GM10248 (cell line): ENCODE data around the gene KCNJ14.

Experiments
- CTCF ChIA-PET: fragments of 300-600 bp; sonication (Branson Sonifier 250); formaldehyde crosslinking; extraction: SDS; loops from one replicate; lab custom pipeline; 2021; ENCODE audit warnings: antibody characterized with exemption; lab: Yijun Ruan, JAX
- POLR2A ChIA-PET: fragments of 350-650 bp; sonication (Branson Sonifier 250); formaldehyde crosslinking; extraction: SDS; loops from one replicate; lab custom pipeline; 2020; ENCODE audit warnings: antibody characterized with exemption; lab: Yijun Ruan, JAX
- DNase-seq: peaks from one replicate; pipeline ENCODE4 v3.0.0; 2012; ENCODE audit errors: extremely low spot score
- TF ChIP-seq, protein P1 (sequence below): IDR thresholded peaks from 2 replicates; pipeline ENCODE4 v1.5.1; 2012; ENCODE audit warnings: mild to moderate bottlenecking, low read depth; ENCODE audit errors: extremely low read depth, missing control alignments, control extremely low read depth

The KCNJ14 gene

DNA sequence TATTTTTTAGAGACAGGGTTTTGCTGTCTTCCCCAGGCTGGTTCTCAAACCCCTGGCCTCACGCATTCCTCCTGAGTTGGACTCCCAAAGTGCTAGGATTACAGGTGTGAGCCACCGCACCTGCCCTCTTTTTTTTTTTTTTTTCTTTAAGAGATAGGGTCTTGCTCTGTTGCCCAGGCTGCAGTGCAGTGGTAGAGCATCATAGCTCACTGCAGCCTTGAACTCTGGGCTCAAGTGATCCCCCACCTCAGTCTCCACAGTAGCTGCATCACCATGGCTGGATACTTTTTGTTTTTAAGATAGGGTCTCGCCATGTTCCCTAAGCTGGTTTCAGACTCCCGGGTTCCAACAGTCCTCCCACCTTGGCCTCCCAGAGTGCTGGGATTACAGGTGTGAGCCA is 1.5 kb downstream of the KCNJ14 start:
- ChIA-PET CTCF (interaction anchor here (1.0 to 1.7 kb wide), 3 partner anchors 10 to 63 kb away, joined by 3 to 5 read pairs (median 4); partner anchors contain the start of gene GRIN2D), POLR2A (no interaction called here)
- TF ChIP-seq, protein P1, sequence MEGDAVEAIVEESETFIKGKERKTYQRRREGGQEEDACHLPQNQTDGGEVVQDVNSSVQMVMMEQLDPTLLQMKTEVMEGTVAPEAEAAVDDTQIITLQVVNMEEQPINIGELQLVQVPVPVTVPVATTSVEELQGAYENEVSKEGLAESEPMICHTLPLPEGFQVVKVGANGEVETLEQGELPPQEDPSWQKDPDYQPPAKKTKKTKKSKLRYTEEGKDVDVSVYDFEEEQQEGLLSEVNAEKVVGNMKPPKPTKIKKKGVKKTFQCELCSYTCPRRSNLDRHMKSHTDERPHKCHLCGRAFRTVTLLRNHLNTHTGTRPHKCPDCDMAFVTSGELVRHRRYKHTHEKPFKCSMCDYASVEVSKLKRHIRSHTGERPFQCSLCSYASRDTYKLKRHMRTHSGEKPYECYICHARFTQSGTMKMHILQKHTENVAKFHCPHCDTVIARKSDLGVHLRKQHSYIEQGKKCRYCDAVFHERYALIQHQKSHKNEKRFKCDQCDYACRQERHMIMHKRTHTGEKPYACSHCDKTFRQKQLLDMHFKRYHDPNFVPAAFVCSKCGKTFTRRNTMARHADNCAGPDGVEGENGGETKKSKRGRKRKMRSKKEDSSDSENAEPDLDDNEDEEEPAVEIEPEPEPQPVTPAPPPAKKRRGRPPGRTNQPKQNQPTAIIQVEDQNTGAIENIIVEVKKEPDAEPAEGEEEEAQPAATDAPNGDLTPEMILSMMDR, result no peak

DNA sequence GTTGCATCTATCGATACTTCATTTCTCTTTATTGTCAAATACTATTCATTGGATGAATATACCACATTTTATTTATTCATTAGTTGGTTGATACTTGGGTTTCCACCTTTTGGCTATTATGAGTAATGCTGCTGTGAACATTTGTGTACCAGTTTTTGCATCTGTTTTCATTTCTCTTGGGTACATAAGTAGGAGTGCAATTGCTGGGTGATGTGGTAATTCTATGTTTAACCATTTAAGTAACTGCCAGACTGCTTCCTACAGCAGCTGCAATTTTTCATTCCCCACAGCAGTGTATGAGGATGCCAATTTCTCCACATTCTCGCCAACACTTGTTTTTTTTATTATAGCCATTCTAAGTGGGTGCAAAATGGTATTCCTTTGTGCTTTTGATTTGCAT is 2.6 kb downstream of the KCNJ14 start:
- TF ChIP-seq, protein P1, result no peak
- no peak for DNase-seq
- POLR2A ChIA-PET, result no interaction called here
- CTCF ChIA-PET, result interaction anchor here (0.8 to 1.7 kb wide), 6 partner anchors 9 to 131 kb away, joined by 3 to 6 read pairs (median 4); no protein-coding TSS in a partner anchor

More for the DNA sequence above, 1.5 kb downstream of the KCNJ14 start:
- DNase-seq, result no peak

DNA sequence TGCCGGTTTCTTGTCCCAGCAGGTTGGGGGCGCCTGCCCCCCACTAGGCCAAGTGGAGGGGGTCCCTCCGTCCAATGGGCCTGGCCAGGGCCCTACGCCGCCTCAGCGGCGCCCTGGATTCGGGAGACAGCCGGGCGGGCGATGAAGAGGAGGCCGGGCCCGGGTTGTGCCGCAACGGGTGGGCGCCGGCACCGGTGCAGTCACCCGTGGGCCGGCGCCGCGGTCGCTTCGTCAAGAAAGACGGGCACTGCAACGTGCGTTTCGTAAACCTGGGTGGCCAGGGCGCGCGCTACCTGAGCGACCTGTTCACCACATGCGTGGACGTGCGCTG is 6.2 kb downstream of the KCNJ14 start:
- CTCF ChIA-PET, result no interaction called here
- DNase-seq, result no peak
- POLR2A ChIA-PET, result interaction anchor here (0.6 kb wide), 1 partner anchor 736 kb away, joined by 4 read pairs; no protein-coding TSS in a partner anchor
- TF ChIP-seq, protein P1, result no peak

DNA sequence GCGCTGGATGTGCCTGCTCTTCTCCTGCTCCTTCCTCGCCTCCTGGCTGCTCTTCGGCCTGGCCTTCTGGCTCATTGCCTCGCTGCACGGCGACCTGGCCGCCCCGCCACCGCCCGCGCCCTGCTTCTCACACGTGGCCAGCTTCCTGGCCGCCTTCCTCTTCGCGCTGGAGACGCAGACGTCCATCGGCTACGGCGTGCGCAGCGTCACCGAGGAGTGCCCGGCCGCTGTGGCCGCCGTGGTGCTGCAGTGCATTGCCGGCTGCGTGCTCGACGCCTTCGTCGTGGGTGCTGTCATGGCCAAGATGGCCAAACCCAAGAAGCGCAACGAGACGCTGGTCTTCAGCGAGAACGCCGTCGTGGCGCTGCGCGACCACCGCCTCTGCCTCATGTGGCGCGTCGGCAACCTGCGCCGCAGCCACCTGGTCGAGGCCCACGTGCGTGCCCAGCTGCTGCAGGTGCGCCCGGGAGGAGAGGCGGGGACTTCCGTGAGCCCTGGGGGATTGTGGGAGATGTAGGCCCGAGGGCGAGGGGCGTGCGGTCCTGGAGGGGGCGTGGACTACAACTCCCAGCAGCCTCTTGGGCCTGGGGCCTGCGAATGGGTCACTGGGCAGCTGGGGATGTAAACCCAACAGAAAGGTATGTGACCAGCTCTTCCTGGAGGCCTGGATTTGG is 6.7 kb downstream of the KCNJ14 start:
- ChIA-PET CTCF (interaction anchor here (1.1 to 1.2 kb wide), 2 partner anchors 11 to 28 kb away, joined by 3 to 6 read pairs; no protein-coding TSS in a partner anchor), POLR2A (interaction anchor here (0.6 kb wide), 1 partner anchor 736 kb away, joined by 4 read pairs; no protein-coding TSS in a partner anchor)
- TF ChIP-seq, protein P1, result no peak
- no peak for DNase-seq

DNA sequence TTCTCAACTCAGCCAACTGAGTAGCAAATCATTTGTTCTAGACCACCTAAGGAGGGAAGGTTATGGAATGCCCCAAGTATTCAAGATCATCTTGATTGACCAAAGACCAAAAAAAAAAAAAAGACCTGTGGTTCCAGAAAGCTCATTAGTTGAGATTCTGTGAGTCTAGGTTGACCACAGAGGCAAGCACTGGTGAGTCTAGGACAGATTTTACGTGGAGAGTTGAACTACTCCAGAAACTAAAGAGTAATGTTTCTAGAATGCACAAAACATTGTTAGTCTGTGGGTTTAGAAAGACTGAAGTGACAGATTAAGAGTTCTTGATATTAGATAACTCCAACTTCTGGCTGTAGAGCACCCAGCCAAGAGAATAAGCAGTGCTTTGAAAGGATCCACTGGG is 9.8 kb downstream of the KCNJ14 start:
- CTCF ChIA-PET, result interaction anchor here (1.1 kb wide), 1 partner anchor 74 kb away, joined by 3 read pairs; the partner anchor contains the start of gene KDELR1
- DNase-seq, result no peak
- POLR2A ChIA-PET, result interaction anchor here (0.6 kb wide), 1 partner anchor 35 kb away, joined by 3 read pairs; no protein-coding TSS in a partner anchor
- TF ChIP-seq, protein P1, result no peak

DNA sequence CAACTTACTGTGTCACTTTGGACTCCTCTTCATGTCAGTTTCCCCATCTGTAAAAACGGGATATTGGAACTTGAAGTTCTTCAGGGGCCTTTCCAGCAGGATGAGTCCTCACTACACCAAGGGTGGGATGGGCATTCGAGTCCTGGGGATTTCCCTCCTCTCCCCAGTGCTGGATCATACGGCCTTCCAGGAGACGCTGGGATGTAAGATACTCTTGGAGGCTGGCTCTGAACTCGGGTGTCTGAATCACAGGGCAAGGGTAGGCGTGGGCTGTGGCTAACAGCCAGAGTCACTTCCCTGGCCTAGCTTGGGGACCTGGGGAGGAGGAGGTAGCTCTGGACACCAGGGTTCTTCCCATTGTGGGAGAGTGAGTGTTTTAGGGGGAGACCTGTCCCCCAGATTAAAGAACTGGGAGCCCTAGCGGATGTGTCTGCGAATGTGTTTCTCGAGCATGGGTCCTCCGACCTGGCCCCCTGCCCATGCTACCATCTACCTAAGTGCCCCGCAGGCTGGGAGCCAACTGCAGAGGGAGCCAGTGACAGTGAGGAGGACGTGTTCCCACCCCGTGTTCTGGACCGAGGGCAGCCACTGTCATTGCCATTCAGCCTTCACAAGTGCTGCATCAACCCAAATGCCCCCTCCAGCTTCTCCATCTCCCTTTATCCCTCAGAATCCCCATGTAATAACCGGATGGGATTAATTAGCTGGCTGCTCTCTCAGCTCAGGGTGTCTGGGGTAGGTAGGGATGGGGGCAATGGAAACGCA is 11.4 kb downstream of the KCNJ14 start:
- ChIA-PET POLR2A (no interaction called here), CTCF (interaction anchor here (0.6 to 2.2 kb wide), 4 partner anchors 9 to 117 kb away, joined by 3 to 5 read pairs (median 4); no protein-coding TSS in a partner anchor)
- TF ChIP-seq, protein P1, result no peak
- DNase-seq, result no peak
